ENCODE data around the gene MYLK4. TPM values are rescaled to one million over a fixed set of nuclear protein-coding genes. Genes with fewer than 3 reads are reported as not detected.
"Not testable (repeated sequence)": the region's sequence is repeated elsewhere in the genome, so short reads cannot be mapped to it uniquely, and the experiment has no call there.

MYLK4 gene
- total RNA-seq, 4 donors from 2014 or later = 2.4 to 46.7 (median 26.9) TPM

DNA sequence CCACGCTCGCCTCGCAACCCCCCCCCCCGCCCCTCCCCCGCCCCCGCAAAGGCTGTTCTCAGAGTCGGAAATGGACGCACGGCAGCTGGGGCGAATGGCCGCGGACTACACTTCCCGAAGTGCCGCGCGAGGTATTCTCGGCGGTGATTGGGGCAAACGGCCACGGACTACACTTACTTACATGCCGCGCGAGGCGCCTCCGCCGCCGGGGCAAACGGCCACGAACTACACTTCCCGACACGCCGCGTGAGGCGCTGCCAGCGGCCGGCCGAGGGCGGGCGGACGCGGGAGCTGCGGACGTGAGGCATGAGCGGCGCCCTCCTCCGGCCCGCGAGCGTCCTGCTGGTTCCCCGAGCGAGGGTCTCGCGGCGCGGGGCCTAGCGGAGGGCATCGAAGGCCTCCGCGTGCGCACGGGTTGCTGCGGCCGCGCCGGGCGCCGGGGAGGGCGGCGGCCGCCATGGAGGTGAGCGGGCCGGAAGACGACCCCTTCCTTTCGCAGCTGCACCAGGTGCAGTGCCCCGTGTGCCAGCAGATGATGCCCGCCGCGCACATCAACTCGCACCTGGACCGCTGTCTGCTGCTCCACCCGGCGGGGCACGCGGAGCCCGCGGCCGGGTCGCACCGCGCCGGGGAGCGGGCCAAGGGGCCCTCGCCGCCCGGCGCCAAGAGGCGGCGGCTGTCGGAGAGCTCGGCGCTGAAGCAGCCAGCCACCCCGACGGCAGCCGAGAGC is 14.6 kb upstream of the MYLK4 start, which contains the start of gene WRNIP1:
WRNIP1 (plus strand) TSS at position 228 of the 730 bp plus-strand sequence; CDS start at position 458, 230 bp downstream.
- DNase-seq (peak; percentile 98 to 100), ATAC-seq (peak; percentile 87 to 90)
- Histone ChIP-seq H3K4me3 (peak within 1 kb of the TSS; percentile 62 to 88 (median 74)), H3K27me3 (no peaks in the 10 kb centered on the region), H3K27ac (peak within 1 kb of the TSS; percentile 85 to 96 (median 91)), H3K4me1 (peaks cover 39 to 47% of the 10 kb centered on the region in 2 donors), H3K36me3 (no peaks in the 10 kb centered on the region), H3K9me3 (no peaks in the 10 kb centered on the region)
- TF ChIP-seq CTCF (IDR thresholded peaks at IDR 0.05 in 4 of 5, conservative IDR thresholded peaks at IDR 0.05 in 1 of 5) (peak; percentile 56 to 81 (median 75)), POLR2A (IDR thresholded peaks at IDR 0.05) (peak; percentile 90 to 92)
- in situ Hi-C loops (cut with MboI; ENCODE audit: low sequenced_read_pairs in 4 of 4) = no loop called here
- intact Hi-C loops (cut with DNase I; ENCODE audit: low total_unique reads) = loop anchor here (2.0 to 5.0 kb wide), 4 partner anchors 75 to 518 kb away; partner anchors contain the start of genes GMDS, RIPK1 and SERPINB1

DNA sequence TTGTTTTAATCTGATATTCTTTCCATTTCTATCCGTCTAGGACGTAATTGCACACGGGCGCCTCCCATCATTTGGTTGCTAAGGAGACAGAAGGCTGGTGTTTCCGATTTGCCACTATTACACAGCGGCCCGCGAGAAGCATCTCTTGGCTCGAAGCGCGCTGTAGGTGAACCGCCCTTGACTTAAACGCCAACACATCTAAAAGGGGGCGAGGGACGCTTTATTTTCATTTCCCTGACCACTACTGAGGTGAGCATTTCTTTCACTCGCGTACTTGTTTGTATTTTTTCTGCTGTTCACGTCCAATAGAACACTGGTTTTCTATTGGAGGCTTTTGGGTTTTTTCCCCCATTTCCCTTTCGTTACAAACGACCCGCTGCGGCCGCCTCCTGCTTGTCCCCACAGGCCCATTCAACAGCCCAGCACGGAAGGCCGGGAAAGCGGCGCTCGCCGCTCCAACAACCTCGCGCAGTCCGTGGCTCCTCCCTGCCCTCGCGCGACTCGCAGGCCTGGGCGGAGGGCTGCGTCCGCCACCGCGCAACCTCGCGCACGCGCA is 14.0 kb upstream of the MYLK4 start:
- peak overlapping the region; percentile 46 to 65 (median 61) for H3K4me3 ChIP-seq
- peak overlapping the region; percentile 74 to 91 (median 86) for H3K27ac ChIP-seq
- no peaks in the 10 kb centered on the region for H3K27me3 ChIP-seq
- peak; percentile 10 to 54 for ATAC-seq
- intact Hi-C loops (cut with DNase I; ENCODE audit: low total_unique reads) (loop anchor here (1.0 to 5.0 kb wide), 5 partner anchors 26 to 517 kb away; partner anchors contain the start of genes GMDS, RIPK1 and SERPINB1), in situ Hi-C loops (cut with MboI; ENCODE audit: low sequenced_read_pairs in 4 of 4) (no loop called here)
- TF ChIP-seq CTCF (IDR thresholded peaks at IDR 0.05 in 4 of 5, conservative IDR thresholded peaks at IDR 0.05 in 1 of 5) (no peak), POLR2A (IDR thresholded peaks at IDR 0.05) (no peak)
- no peaks in the 10 kb centered on the region for H3K36me3 ChIP-seq
- DNase-seq = peak in 1 of 2 donors; percentile 42
- no peaks in the 10 kb centered on the region for H3K9me3 ChIP-seq
- H3K4me1 ChIP-seq = peaks cover 33 to 40% of the 10 kb centered on the region in 2 donors

DNA sequence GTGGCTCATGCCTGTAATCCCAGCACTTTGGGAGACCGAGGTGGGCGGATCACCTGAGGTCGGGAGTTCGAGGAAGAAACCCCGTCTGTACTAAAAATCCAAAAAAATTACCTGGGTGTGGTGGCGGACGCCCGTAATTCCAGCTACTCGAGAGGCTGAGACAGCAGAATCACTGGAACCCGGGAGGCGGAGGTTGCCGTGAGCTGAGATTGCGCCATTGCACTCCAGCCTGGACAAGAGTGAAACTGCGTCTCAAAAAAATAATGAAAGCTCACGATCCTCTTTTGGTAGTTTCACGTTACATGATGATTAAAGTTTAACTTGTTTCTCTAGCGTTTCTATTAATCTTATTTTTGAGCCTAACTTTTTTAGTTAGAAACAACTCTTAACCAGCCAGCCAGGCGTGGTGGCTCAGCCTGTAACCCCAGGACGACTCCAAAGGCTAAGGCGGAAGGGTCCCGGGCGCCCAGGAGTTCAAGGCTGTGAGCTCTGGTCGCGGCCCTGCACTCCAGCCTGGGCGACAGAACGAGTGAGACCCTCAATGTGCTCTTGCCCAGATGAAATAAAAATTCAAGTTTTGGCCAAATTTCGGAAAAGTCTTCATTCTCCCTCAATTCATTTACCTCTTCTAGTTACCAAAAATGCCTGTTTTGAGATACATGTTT is 13.3 kb upstream of the MYLK4 start:
- Histone ChIP-seq H3K27ac (peak overlapping the region; percentile 74 to 91 (median 86)), H3K27me3 (no peaks in the 10 kb centered on the region), H3K4me3 (peak overlapping the region; percentile 46 to 65 (median 61)), H3K9me3 (no peaks in the 10 kb centered on the region), H3K4me1 (peaks cover 28 to 34% of the 10 kb centered on the region in 2 donors), H3K36me3 (no peaks in the 10 kb centered on the region)
- no peak for DNase-seq
- in situ Hi-C loops (cut with MboI; ENCODE audit: low sequenced_read_pairs in 4 of 4) = no loop called here
- TF ChIP-seq POLR2A (IDR thresholded peaks at IDR 0.05) = no peak
- no peak for TF ChIP-seq CTCF (IDR thresholded peaks at IDR 0.05 in 4 of 5, conservative IDR thresholded peaks at IDR 0.05 in 1 of 5)
- ATAC-seq = no peak
- intact Hi-C loops (cut with DNase I; ENCODE audit: low total_unique reads) = loop anchor here (1.0 to 2.0 kb wide), 2 partner anchors 26 to 77 kb away; partner anchors contain the start of gene SERPINB1

GRCh38 chr6:2763345-2763841 is 12.7 kb upstream of the MYLK4 start:
- no peak for TF ChIP-seq POLR2A (IDR thresholded peaks at IDR 0.05)
- no peak for TF ChIP-seq CTCF (IDR thresholded peaks at IDR 0.05 in 4 of 5, conservative IDR thresholded peaks at IDR 0.05 in 1 of 5)
- in situ Hi-C loops (cut with MboI; ENCODE audit: low sequenced_read_pairs in 4 of 4) = no loop called here
- intact Hi-C loops (cut with DNase I; ENCODE audit: low total_unique reads) = no loop called here
- H3K27me3 ChIP-seq = no peaks in the 10 kb centered on the region
- H3K9me3 ChIP-seq = no peaks in the 10 kb centered on the region
- DNase-seq (no peak), ATAC-seq (no peak)
- H3K4me3 ChIP-seq = no peak overlapping the region
- H3K27ac ChIP-seq = no peak overlapping the region
- no peaks in the 10 kb centered on the region for H3K36me3 ChIP-seq
- H3K4me1 ChIP-seq = peaks cover 22 to 27% of the 10 kb centered on the region in 2 donors

DNA sequence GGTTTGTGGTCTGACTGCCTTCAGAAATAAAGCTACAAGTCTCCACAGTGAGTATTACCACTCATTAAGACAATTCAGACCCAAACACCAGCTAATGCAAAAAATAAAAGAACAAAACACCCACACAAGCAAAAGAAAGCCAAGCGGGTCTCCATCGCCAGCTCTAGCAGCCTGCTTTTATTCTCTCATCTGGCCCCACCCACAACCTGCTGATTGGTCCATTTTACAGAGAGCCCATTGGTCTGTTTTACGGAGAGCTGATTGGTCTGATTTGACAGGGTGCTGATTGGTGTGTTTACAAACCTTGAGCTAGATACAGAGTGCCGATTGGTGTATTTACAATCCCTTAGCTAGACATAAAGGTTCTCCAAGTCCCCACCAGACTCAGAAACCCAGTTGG is 12.1 kb upstream of the MYLK4 start:
- intact Hi-C loops (cut with DNase I; ENCODE audit: low total_unique reads); H3K4me3 ChIP-seq: not testable (repeated sequence)

More for the DNA sequence above, 12.1 kb upstream of the MYLK4 start:
- H3K9me3 ChIP-seq; ATAC-seq; DNase-seq; H3K27ac ChIP-seq; in situ Hi-C loops (cut with MboI; ENCODE audit: low sequenced_read_pairs in 4 of 4); H3K36me3 ChIP-seq; H3K27me3 ChIP-seq: not testable (repeated sequence)
- peaks cover 19 to 22% of the 10 kb centered on the region in 2 donors for H3K4me1 ChIP-seq

Data from gastrocnemius medialis (tissue), 4 donors.